ENCODE measurements around the gene PTPRM.
"Not testable (repeated sequence)": the region's sequence is repeated elsewhere in the genome, so short reads cannot be mapped to it uniquely, and the experiment has no call there.

The PTPRM gene

GRCh38 chr18:7945882-7946281 is 378.8 kb downstream of the PTPRM start:
- no peak for DNase-seq (ENCODE audit: low read depth in 3 of 3)

- DNase-seq (ENCODE audit: low read depth in 3 of 3) = no peak
These were observed 379.7 kb downstream of the PTPRM start for GRCh38 chr18:7946734-7947377.

- no peak for DNase-seq (ENCODE audit: low read depth in 3 of 3)
These were observed 383.4 kb downstream of the PTPRM start for GRCh38 chr18:7950380-7951136.

- no peak for DNase-seq (ENCODE audit: low read depth in 3 of 3)
These were observed 386.2 kb downstream of the PTPRM start for GRCh38 chr18:7953095-7953958.

- no peak for DNase-seq (ENCODE audit: low read depth in 3 of 3)
These were observed 387.1 kb downstream of the PTPRM start for GRCh38 chr18:7954238-7954637.

GRCh38 chr18:7955175-7955574 is 388.1 kb downstream of the PTPRM start:
- no peak for DNase-seq (ENCODE audit: low read depth in 3 of 3)

GRCh38 chr18:7957297-7957696 is 390.2 kb downstream of the PTPRM start:
- no peak for DNase-seq (ENCODE audit: low read depth in 3 of 3)

- no peak for DNase-seq (ENCODE audit: low read depth in 3 of 3)
These were observed 391.2 kb downstream of the PTPRM start for GRCh38 chr18:7958081-7958896.

- DNase-seq (ENCODE audit: low read depth in 3 of 3) = no peak
These were observed 391.7 kb downstream of the PTPRM start for GRCh38 chr18:7958897-7959146.

GRCh38 chr18:7966682-7967081 is 399.6 kb downstream of the PTPRM start:
- DNase-seq (ENCODE audit: low read depth in 3 of 3) = not testable (repeated sequence)

GRCh38 chr18:7974200-7974874 is 407.2 kb downstream of the PTPRM start:
- DNase-seq (ENCODE audit: low read depth in 3 of 3) = no peak

- no peak for DNase-seq (ENCODE audit: low read depth in 3 of 3)
These were observed 410.8 kb downstream of the PTPRM start for GRCh38 chr18:7977897-7978296.

- DNase-seq (ENCODE audit: low read depth in 3 of 3) = no peak
These were observed 411.7 kb downstream of the PTPRM start for GRCh38 chr18:7978834-7979233.

- no peak for DNase-seq (ENCODE audit: low read depth in 3 of 3)
These were observed 412.6 kb downstream of the PTPRM start for GRCh38 chr18:7979714-7980113.

GRCh38 chr18:7980136-7980535 is 413.0 kb downstream of the PTPRM start:
- no peak for DNase-seq (ENCODE audit: low read depth in 3 of 3)

GRCh38 chr18:7980656-7981055 is 413.5 kb downstream of the PTPRM start:
- DNase-seq (ENCODE audit: low read depth in 3 of 3) = no peak

GRCh38 chr18:7982216-7982615 is 415.1 kb downstream of the PTPRM start:
- no peak for DNase-seq (ENCODE audit: low read depth in 3 of 3)

GRCh38 chr18:7987284-7987976 is 420.3 kb downstream of the PTPRM start:
- no peak for DNase-seq (ENCODE audit: low read depth in 3 of 3)

- no peak for DNase-seq (ENCODE audit: low read depth in 3 of 3)
These were observed 423.6 kb downstream of the PTPRM start for GRCh38 chr18:7990670-7991069.

- DNase-seq (ENCODE audit: low read depth in 3 of 3) = no peak
These were observed 434.7 kb downstream of the PTPRM start for GRCh38 chr18:8001711-8002301.

All from stimulated activated CD4-positive, alpha-beta T cell treated with anti-CD3 and anti-CD28 coated beads, TNF-alpha, amount 100 ng/mL, for 4 hours (primary cell).